SH-SY5Y (cell line): ENCODE data around the gene ART5.

ENCODE experiments used
- GATA2 ChIP-seq: IDR thresholded peaks from 2 replicates; pipeline ENCODE4 v1.6.1; 2011; ENCODE audit warnings: mild to moderate bottlenecking, low read depth, low read length
- GATA3 ChIP-seq: IDR thresholded peaks from 2 replicates; pipeline ENCODE4 v1.6.1; 2011; ENCODE audit warnings: low read depth, mild to moderate bottlenecking, low read length, moderate library complexity

Gene ART5

DNA sequence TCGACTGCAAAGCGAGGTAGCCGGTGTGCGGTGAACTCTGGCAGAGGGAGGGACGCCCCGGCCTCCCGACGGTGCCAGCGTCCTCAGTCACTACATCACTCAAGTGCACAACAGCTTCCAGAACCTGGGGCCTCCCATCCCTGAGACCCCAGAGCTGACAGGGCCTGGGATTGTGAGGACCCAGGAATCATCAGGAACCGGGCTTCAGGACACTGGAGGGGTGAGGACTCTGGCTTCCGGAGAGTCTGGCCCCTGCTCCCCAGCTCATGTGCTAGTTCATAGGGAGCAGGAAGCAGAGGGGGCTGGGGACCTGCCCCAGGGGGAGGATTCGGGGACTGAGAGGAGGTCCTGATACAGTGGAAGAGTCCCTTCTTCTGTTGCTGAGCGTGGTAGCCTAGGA is 4.6 kb downstream of the ART5 start:
- TF ChIP-seq GATA3 (no peak), GATA2 (no peak)

DNA sequence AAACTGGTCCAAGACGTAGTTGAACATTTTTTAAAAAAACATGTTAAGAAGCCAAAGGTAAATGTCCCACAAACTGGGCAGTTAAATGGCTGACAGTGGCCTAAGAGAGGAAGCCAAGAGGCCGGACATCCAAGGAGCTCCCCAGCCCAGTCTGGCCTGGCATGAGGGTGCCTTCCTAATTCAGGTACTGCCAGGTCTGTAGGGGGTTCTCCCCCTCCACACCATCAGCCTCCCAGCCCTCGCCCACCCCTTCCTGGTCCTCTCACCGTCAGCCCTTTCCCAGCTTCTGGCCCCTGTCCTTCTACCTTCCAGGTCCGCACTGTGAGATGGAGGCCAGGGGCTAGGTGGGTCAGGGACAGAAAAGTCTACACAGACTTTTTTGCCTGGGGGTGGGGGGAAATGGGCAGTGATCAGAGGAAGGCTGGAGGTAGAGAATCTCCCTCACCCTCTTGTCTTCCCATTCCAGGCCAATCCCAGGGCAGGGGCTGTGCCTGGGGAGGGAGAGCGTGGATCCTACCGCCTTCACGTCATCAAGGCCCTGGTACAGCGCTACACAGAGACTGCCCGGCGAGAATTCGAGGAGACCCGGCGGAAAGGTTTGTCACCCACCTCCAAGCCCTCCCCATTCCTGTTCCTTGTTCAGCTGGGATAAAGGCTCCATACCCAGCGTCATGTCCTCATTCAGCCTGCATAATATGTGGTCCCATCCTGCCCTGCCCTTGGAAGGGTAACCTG is 6.0 kb downstream of the ART5 start:
- no peak for TF ChIP-seq GATA2
- no peak for TF ChIP-seq GATA3

DNA sequence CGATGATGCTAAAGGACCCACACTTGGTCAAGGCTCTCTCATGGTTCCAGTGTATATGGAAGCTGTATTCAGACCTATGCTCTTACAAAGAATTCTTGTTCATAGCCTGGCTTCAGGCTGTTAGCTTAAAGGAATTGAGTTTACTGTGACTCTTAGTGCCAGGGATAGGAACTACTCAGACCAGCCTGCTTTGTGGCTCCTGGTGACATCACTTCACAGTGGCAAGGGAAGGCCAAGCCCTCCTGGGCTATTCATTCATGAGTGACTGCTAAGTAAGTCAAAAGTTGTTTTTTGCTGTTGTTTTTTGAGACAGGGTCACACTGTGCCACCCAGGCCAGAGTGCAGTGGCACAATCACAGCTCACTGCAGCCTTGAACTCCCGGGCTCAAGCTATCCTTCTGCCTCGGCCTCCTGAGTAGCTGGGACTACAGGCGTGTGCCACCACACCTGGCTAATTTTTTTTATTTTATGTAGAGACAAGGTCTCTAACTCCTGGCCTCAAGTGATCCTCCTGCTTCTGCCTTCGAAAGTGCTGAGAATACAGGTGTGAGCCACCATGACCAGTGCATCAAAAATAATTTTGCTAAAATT is 9.6 kb downstream of the ART5 start:
- TF ChIP-seq GATA3 = no peak
- TF ChIP-seq GATA2 = no peak

DNA sequence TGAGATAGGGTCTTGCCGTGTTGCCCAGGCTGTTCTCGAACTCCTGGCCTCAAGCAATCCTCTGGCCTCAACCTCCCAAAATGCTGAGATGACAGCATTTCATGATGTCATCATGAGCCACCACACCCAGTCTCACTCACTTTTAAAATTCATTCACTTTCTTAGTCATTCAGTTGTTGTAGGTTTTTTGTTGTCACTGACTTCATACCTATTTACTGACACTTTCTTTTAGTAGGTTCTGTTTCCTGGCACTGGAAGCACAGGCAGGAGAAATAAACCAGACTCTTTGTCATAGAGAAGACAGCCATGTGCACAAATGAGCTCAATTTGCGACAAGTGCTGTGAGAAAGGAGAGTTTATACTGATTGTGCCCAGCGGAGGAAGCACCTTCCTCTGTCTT is 10.5 kb downstream of the ART5 start:
- TF ChIP-seq GATA2 (no peak), GATA3 (no peak)

DNA sequence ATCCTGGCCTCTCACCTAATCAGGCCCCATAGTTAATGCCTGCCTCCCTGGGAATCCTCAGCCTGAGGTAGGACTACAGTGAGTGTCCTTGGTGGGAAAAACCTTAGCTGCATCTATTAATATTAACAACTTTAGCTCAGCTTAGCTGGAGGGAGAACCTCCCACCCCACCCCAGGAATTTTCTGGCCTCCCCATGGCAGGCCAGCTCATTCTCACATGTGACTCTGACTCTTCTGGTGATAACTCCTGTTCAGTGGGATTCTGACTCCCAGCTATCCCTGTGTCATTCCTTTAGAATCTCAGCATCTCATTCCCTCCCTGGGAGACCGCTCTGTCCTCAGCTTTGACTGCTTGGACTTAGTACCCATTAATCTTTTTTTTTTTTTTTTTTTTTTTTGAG is 14.5 kb downstream of the ART5 start:
- no peak for TF ChIP-seq GATA3
- TF ChIP-seq GATA2 = no peak

DNA sequence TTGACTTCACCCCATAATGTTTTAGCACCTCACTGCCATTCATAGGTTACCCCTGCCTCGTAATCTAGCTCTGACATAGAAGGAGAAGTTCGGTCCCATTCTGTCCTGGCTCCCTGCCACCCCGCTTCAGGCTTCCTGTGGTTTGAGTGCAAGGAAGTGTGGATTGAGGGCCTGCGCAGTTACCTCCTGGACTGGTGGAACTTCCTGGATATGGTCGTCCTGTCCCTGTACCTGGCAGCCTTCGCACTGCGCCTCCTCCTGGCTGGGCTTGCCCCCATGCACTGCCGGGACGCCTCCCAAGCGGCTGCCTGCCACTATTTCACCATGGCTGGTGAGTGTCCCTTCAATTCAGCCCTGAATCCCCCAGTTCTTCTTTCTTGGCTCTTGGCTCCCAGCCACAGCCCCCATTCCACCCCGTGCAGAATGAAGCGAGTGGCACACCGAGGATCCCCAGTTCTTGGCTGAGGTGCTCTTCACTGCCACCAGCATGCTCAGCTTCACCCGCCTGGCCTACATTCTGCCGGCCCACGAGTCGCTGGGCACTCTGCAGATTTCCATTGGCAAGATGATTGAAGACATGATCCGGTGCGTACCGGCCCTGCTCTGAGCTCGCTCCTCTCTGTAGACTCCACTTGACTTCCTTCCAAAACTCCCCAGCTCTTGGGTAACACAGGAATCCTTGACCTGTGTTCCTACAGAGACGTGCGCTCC is 15.4 kb downstream of the ART5 start:
- no peak for TF ChIP-seq GATA2
- no peak for TF ChIP-seq GATA3

DNA sequence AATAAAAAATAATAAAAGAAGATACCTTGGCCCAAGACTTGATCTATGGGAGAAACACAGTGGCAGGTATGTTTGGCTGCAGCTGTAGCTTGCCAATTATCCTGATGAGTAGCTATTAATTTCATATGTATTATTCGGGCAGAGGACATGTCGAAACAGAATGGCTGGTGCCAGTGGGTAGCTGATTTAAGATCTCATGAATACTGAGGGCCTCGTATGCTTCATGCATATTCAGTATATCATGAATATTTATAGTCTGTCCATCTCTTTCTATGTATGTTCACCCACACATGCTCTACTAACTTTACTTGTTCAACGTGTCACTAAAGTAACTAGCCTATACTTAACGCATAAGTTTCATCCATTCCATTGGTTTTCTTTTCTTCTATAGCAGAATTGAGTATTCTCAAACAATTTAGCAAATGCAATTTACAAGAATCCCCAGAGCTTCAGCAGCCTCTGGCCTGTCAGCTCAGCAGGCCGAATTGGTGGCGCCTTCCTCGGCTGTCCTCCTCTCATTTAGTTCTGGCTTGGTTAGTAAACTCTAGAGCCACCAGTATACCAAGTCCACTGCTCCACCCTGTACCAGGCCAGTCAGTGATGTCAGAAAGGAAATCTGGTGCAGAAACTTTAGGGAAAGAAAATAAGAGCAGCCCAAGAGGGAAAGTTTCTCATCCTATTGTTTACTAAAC is 17.9 kb downstream of the ART5 start:
- TF ChIP-seq GATA3 (no peak), GATA2 (no peak)

DNA sequence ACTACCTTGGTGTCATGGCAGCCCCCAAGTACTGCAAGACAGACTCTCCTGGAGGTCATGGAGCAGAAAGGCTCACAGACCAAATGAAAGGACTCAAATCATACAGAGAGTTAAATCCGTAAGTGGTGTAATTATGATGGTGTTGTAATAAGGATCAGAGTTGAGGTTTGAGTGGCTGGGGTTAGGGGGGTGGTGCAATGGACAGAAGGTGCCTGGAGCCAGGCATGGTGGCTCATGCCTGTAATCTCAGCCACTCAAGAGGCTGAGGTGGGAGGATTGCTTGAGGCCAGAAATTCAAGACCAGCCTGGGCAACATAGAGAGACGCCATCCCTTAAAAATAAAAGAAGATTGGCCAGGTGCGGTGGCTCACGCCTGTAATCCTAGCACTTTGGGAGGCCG is 18.7 kb downstream of the ART5 start:
- TF ChIP-seq GATA3 = no peak
- TF ChIP-seq GATA2 = no peak

DNA sequence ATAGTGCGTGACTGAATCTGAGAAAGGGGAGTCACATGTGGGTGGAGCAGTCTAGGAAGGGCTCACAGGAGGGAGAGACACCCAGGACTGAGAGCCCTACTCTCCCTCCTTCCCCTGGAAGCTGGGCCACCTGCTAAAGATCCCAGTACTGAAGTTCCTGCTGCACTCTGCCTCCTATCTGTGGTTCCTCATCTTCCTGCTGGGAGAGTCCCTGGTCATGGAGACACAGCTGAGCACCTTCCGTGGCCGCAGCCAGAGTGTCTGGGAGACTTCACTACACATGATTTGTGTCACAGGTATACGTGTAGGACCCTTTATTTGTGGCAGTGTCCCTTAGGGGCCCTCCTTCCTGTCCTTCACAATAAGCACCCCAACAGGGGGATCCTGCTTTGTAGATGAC is 19.3 kb downstream of the ART5 start:
- TF ChIP-seq GATA2 = no peak
- no peak for TF ChIP-seq GATA3

DNA sequence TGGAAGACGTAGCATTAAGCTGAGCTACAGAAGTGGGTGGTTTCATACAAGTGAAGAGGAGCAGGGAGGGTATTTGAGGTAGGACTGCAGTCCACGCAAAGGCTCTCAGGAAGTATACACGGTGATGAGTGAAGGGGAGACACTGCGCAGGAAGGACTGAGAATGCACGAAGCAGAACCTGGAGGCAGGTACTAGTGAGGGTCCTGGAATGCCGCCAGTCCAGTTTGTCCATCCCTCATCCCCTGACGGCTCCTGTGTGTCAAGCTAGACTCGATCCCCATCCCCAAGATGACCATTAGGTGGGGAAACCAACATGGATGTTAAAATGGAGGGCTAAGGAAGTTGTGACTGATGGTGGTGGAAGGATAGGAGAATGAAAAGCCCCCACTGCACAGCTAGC is 23.8 kb downstream of the ART5 start:
- TF ChIP-seq GATA2 = no peak
- no peak for TF ChIP-seq GATA3

DNA sequence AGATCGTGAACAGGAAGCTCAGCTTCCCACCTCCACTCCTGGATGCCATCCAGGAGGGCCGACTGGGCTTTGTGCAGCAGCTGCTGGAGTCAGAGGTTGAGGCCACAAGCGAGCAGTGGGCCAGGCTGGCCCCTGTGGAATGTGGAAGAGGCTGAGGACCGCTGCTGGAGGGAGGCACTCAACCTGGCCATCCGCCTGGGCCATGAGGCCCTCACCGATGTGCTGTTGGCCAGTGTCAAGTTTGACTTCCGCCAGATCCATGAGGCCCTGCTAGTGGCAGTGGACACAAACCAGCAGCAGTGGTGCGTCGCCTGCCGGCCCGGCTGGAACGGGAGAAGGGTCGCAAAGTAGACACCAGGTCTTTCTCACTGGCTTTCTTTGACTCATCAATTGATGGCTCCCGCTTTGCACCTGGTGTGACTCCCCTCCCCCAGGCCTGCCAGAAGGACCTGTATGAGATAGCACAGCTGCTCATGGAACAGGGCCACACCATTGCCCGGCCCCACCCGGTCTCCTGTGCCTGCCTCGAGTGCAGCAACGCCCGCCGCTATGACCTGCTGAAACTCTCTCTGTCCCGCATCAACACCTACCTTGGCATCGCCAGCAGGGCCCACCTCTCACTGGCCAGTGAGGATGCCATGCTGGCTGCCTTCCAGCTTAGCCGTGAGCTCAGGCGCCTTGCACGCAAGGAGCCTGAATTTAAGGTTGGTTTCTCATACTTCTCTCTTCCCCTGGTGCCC is 24.9 kb downstream of the ART5 start:
- no peak for TF ChIP-seq GATA3

DNA sequence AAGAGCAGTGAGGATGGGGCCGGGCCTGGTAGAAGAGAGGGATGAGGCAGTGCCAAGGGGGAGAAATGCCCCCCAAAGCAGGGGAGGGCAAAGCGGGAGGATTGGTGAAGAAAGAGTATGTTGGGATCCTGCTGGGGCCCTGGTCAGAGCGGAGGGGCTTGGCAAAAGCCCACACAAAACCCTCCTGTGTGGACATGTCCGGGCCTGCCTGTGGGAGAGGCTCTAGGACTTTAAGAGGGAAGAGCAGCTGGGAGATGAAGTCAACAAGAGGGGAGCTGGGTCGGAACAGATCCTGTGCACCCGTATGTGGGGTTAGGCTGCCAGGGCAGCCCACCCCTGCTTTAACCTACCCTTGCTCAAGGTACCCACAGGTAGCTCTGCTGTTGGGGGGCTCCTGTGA is 25.8 kb downstream of the ART5 start:
- TF ChIP-seq GATA2 (no peak), GATA3 (no peak)

DNA sequence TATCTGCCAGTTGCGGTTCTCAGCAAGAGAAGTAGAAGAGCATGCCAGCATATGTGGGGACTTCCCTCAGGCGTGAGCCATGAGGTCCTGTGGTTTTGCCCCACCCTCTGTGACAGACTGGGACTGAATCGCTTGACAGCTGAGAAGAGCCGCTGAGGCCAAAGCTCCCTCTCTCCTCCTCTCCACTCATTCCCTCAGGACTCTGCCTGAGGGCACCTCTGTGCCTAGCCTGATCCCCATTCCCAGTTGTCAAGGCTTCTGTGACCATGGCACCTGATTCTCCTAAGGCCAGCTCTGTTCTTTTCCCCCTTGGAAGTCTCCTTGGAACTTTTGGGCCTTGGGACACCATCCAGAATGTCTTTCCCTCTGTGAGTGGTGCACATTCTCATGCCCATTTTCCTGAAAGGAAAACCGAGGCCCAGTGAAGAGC is 27.0 kb downstream of the ART5 start:
- no peak for TF ChIP-seq GATA2
